CD4-positive, alpha-beta T cell treated with Interleukin-21 for 1 hour (primary cell): ENCODE results near the gene MAST4.

Experiments used
- DNase-seq: peaks from one replicate; pipeline ENCODE4 v3.0.0-alpha.2; 2020

Gene MAST4

GRCh38 chr5:67176936-67177335 is 580.7 kb downstream of the MAST4 start:
- no peak for DNase-seq

- no peak for DNase-seq
Measured at GRCh38 chr5:67178085-67178484, 581.9 kb downstream of the MAST4 start.

- DNase-seq, result no peak
Measured at GRCh38 chr5:67178966-67179365, 582.8 kb downstream of the MAST4 start.

GRCh38 chr5:67179697-67180361 is 583.6 kb downstream of the MAST4 start:
- DNase-seq, result no peak

GRCh38 chr5:67181648-67182221 is 585.5 kb downstream of the MAST4 start:
- DNase-seq, result no peak

GRCh38 chr5:67182301-67182790 is 586.2 kb downstream of the MAST4 start:
- no peak for DNase-seq

- DNase-seq, result no peak
Measured at GRCh38 chr5:67183859-67184258, 587.7 kb downstream of the MAST4 start.

GRCh38 chr5:67187006-67187715 is 591.0 kb downstream of the MAST4 start:
- peak; percentile 24 for DNase-seq

- DNase-seq, result no peak
Measured at GRCh38 chr5:67188274-67189078, 592.3 kb downstream of the MAST4 start.

GRCh38 chr5:67189079-67189354 is 592.8 kb downstream of the MAST4 start:
- no peak for DNase-seq

- no peak for DNase-seq
Measured at GRCh38 chr5:67189931-67190330, 593.7 kb downstream of the MAST4 start.

GRCh38 chr5:67190410-67190809 is 594.2 kb downstream of the MAST4 start:
- DNase-seq, result no peak

- no peak for DNase-seq
Measured at GRCh38 chr5:67190861-67191260, 594.7 kb downstream of the MAST4 start.

GRCh38 chr5:67192719-67193438 is 596.7 kb downstream of the MAST4 start:
- no peak for DNase-seq

GRCh38 chr5:67193439-67193807 is 597.2 kb downstream of the MAST4 start:
- no peak for DNase-seq

- no peak for DNase-seq
Measured at GRCh38 chr5:67194166-67194565, 598.0 kb downstream of the MAST4 start.

GRCh38 chr5:67195406-67196275 is 599.4 kb downstream of the MAST4 start:
- no peak for DNase-seq

GRCh38 chr5:67196537-67197059 is 600.4 kb downstream of the MAST4 start, which contains the start of gene CD180:
Gene CD180, minus strand, starts transcription at chr5:67196799. Its CDS starts 158 bp downstream, at chr5:67196641.
- DNase-seq, result no peak

GRCh38 chr5:67197536-67197935 is 601.3 kb downstream of the MAST4 start:
- no peak for DNase-seq

- DNase-seq, result no peak
Measured at GRCh38 chr5:67198917-67199316, 602.7 kb downstream of the MAST4 start.

- DNase-seq, result no peak
Measured at GRCh38 chr5:67199859-67200258, 603.7 kb downstream of the MAST4 start.
